Measurements from ENCODE around the gene PLBD2. TPM values are rescaled to one million over a fixed set of nuclear protein-coding genes. Genes with fewer than 3 reads are reported as not detected.

The PLBD2 gene
- polyA plus RNA-seq, 3 donors = 15.5 to 19.3 (median 18.6) TPM

- no peak for DNase-seq (ENCODE audit: extremely low read depth in 1 of 11, low read depth in 9 of 11, low spot score in 4 of 11)
These were observed 29.2 kb downstream of the PLBD2 start for GRCh38 chr12:113387631-113388030.

DNA sequence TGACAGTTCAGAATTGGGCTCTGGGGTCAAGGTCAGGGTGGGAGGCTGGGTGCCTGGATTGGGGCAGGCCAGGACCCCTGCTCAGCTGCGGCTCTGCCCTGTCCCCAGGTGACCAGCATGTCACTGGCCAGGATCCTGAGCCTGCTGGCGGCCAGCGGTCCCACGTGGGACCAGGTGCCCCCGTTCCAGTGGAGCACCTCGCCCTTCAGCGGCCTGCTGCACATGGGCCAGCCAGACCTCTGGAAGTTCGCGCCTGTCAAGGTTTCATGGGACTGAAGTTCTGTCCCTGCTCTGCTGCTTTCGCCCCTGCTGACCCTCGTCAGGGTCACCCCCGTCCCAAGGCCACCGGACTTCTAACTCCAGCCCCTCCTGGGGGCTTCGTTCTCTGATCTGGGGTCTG lies 30.0 kb downstream of the PLBD2 start:
- no peak for DNase-seq (ENCODE audit: extremely low read depth in 1 of 11, low read depth in 9 of 11, low spot score in 4 of 11)

- DNase-seq (ENCODE audit: extremely low read depth in 1 of 11, low read depth in 9 of 11, low spot score in 4 of 11) = no peak
These were observed 32.0 kb downstream of the PLBD2 start for GRCh38 chr12:113390064-113391043.

DNA sequence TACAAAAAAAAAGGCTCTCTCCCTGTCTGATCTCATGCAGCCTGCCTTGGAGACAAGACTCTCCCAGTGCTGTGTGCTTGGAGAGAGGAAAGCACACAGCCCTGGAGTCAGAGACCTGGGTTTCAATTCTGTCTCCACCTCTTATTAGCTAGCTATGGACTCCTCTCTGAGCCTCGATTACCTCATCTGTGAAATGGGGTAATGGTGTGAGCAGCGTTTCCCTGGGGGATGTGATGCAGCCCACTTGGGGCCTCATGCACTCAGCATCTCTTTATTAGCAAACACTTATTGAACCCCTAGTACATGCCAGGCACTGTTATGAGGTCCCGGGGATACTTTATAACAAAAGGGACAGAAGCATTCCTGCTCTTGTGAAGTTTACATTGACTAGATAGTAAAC lies 32.8 kb downstream of the PLBD2 start:
- no peak for DNase-seq (ENCODE audit: extremely low read depth in 1 of 11, low read depth in 9 of 11, low spot score in 4 of 11)

DNA sequence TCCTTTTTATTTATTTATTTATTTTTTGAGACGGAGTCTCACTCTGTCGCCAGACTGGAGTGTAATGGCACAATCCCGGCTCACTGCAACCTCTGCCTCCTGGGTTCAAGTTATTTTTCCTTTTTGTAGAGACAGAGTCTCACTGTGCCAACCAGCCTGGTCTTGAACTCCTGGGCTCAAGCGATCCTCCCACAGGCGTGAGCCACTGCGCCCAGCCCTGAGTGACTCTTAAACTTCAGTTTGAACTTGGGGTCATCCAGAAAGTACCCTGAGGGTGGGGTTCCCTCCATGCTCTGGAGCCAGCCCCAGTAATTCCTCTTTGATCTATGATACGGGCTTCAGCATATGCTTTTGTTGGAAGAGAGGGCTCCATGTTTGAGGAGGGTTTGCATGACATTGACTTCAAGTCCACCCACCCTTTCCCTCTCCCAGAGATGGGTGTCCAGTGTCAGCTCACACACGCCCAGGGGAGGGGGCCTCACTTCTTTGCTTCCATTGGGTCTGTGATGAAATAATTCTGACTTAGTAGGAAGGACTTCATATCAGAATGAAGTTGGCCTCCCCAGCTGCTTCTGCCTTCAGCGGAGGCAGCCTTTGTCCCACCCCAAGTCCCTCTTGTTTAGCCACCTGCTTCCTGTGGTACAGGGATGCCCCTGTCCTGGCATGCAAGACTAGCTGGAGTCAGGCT lies 33.4 kb downstream of the PLBD2 start:
- no peak for DNase-seq (ENCODE audit: extremely low read depth in 1 of 11, low read depth in 9 of 11, low spot score in 4 of 11)

- DNase-seq (ENCODE audit: extremely low read depth in 1 of 11, low read depth in 9 of 11, low spot score in 4 of 11) = no peak
These were observed 34.1 kb downstream of the PLBD2 start for GRCh38 chr12:113392520-113392919.

GRCh38 chr12:113392988-113393579 lies 34.7 kb downstream of the PLBD2 start:
- no peak for DNase-seq (ENCODE audit: extremely low read depth in 1 of 11, low read depth in 9 of 11, low spot score in 4 of 11)

DNA sequence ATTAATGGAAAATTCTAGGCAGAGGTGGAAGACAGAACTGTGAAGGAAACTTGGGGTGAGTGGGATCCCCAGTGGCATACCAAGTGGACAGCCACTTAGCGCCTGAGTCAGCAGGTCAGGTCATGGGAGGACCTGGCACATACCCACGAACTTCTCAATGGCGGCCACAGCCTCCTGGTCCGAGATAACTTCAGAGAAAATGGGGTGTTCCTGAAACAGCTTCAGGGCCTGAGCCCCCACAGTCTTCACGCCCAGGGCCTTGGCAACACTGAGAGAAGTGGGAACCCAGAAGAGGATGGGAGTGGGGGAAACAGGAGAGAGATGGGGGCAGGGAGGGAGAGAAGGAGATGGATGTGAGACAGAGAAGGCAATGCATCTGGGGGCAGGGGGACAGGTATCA lies 35.4 kb downstream of the PLBD2 start:
- DNase-seq (ENCODE audit: extremely low read depth in 1 of 11, low read depth in 9 of 11, low spot score in 4 of 11) = no peak

GRCh38 chr12:113395119-113395518 lies 36.7 kb downstream of the PLBD2 start:
- no peak for DNase-seq (ENCODE audit: extremely low read depth in 1 of 11, low read depth in 9 of 11, low spot score in 4 of 11)

DNA sequence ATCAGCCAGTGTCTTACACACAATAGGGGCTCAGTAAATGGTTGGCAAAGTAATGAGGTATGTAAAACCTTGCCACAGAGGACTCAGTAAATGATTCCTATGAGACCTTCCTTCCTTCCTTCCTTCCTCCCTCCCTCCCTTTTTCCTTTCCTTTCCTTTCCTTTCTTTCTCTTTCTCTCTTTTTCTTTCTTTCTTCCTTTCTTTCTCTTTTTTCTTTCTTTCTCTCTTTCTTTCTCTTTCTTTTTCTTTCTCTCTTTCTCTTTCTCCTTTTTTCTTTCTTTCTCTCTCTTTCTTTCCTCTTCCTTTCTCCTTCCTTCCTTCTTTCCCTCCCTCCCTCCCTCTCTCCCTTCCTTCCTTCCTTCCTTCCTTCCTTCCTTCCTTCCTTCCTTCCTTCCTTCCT lies 37.8 kb downstream of the PLBD2 start:
- no peak for DNase-seq (ENCODE audit: extremely low read depth in 1 of 11, low read depth in 9 of 11, low spot score in 4 of 11)

GRCh38 chr12:113396828-113397496 lies 38.6 kb downstream of the PLBD2 start:
- no peak for DNase-seq (ENCODE audit: extremely low read depth in 1 of 11, low read depth in 9 of 11, low spot score in 4 of 11)

GRCh38 chr12:113397497-113398197 lies 39.3 kb downstream of the PLBD2 start:
- no peak for DNase-seq (ENCODE audit: extremely low read depth in 1 of 11, low read depth in 9 of 11, low spot score in 4 of 11)

GRCh38 chr12:113398346-113399290 lies 40.2 kb downstream of the PLBD2 start:
- no peak for DNase-seq (ENCODE audit: extremely low read depth in 1 of 11, low read depth in 9 of 11, low spot score in 4 of 11)

- no peak for DNase-seq (ENCODE audit: extremely low read depth in 1 of 11, low read depth in 9 of 11, low spot score in 4 of 11)
These were observed 41.1 kb downstream of the PLBD2 start for GRCh38 chr12:113399490-113399889.

- no peak for DNase-seq (ENCODE audit: extremely low read depth in 1 of 11, low read depth in 9 of 11, low spot score in 4 of 11)
These were observed 42.0 kb downstream of the PLBD2 start for GRCh38 chr12:113400362-113400761.

- no peak for DNase-seq (ENCODE audit: extremely low read depth in 1 of 11, low read depth in 9 of 11, low spot score in 4 of 11)
These were observed 42.9 kb downstream of the PLBD2 start for GRCh38 chr12:113401066-113402000.
